ENCODE results near the gene PDXP. TPM values are rescaled to one million over a fixed set of nuclear protein-coding genes. Genes with fewer than 3 reads are reported as not detected.

PDXP gene
- total and polyA plus RNA-seq, 10 donors = 9.3 to 26.6 (median 12.6) TPM

DNA sequence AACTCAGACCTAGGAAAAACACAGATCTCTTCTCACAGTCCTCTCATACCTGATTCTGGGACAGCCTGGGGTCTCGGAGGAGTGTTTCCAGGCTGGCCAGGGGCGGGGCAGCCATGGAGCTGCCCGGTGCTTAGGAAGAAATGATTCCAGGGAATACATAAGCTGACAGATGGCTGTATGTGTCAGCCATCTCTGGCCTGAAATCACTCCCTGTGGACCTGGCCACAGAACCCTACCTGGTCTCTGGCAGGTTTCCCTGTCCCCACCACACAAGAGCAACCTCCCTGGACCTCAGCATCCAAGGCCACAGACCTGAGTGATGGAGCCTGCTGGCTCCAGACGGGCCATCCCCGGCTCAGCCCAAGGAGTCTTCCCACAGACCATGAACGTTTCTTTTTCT is 39.8 kb upstream of the PDXP start:
- WGBS, 5 donors = 91 to 97% (median 93%) methylated on average over 5 to 6 of the region's 6 CpGs
- Histone ChIP-seq H3K36me3 (peaks cover 0 to 99% (median 71%) of the 10 kb centered on the region in 6 donors), H3K9me3 (no peaks in the 10 kb centered on the region), H3K27me3 (replicated peaks in 1 of 7) (no peaks in the 10 kb centered on the region), H3K4me1 (peaks cover 6 to 37% (median 9%) of the 10 kb centered on the region in 6 donors), H3K27ac (peak overlapping the region in 7 of 8 donors; percentile 15 to 74 (median 48)), H3K4me3 (no peak overlapping the region)
- intact Hi-C loops (cut with DNase I; ENCODE audit: low total_unique reads) = no loop called here
- peak; percentile 55 for DNase-seq
- no peak for TF ChIP-seq POLR2A (IDR thresholded peaks at IDR 0.05)
- TF ChIP-seq, protein P1, sequence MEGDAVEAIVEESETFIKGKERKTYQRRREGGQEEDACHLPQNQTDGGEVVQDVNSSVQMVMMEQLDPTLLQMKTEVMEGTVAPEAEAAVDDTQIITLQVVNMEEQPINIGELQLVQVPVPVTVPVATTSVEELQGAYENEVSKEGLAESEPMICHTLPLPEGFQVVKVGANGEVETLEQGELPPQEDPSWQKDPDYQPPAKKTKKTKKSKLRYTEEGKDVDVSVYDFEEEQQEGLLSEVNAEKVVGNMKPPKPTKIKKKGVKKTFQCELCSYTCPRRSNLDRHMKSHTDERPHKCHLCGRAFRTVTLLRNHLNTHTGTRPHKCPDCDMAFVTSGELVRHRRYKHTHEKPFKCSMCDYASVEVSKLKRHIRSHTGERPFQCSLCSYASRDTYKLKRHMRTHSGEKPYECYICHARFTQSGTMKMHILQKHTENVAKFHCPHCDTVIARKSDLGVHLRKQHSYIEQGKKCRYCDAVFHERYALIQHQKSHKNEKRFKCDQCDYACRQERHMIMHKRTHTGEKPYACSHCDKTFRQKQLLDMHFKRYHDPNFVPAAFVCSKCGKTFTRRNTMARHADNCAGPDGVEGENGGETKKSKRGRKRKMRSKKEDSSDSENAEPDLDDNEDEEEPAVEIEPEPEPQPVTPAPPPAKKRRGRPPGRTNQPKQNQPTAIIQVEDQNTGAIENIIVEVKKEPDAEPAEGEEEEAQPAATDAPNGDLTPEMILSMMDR (IDR thresholded peaks at IDR 0.05 in 8 of 11, conservative IDR thresholded peaks at IDR 0.05 in 3 of 11) = no peak
- no peak for TF ChIP-seq POLR2AphosphoS5 (IDR thresholded peaks at IDR 0.05)

DNA sequence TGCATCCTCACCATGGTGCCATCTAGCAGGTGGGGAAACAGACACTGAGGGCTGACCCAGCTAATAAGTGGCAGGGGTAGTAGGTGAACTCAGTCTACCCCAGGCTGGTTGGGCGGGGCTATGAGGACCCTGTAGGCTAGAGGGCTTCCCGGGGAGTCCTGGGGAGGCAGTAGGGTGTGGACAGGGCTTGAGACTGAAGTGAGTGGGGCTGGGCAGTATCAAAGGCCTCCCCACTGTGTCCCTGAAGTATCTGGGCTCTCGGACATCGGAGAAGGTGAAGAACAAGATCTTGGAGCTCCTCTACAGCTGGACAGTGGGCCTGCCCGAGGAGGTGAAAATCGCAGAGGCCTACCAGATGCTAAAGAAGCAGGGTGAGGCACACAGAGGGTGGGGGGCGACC is 38.5 kb upstream of the PDXP start:
- no peaks in the 10 kb centered on the region for H3K9me3 ChIP-seq
- H3K36me3 ChIP-seq = peaks cover 0 to 97% (median 60%) of the 10 kb centered on the region in 6 donors

DNA sequence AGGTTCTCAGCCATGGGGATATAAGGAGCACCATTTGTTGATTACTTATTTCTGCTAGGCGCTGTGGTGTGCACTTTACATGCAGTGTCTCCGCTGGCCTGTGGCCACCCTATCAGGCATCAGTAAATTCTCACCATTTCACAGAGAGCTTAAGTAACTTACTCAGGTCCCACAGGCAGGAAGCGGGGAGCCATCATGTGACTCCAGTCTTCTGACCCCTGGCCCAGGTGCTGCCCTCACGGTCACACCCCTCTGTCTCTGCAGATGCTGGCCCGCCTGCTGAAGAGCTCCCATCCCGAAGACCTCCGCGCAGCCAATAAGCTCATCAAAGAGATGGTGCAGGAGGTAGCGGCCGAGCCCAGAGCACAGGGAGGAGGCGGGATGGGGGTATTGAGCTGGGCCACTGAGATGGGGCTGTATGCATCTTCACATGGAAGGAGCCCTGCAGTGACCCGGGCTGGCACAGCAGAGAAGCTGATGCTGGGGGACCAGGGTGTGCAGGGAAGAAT is 37.1 kb upstream of the PDXP start:
- no peaks in the 10 kb centered on the region for H3K27me3 ChIP-seq (replicated peaks in 1 of 7)
- WGBS, 5 donors = 85 to 92% (median 89%) methylated on average over 12 of the region's 12 CpGs
- no peak overlapping the region for H3K4me3 ChIP-seq
- peak; percentile 78 for DNase-seq
- H3K27ac ChIP-seq = peak overlapping the region in 3 of 8 donors; percentile 7 to 54 (median 36)
- intact Hi-C loops (cut with DNase I; ENCODE audit: low total_unique reads) = loop anchor here (5.0 kb wide), 1 partner anchor 61 kb away; no protein-coding TSS in a partner anchor
- H3K4me1 ChIP-seq = peaks cover 19 to 59% (median 30%) of the 10 kb centered on the region in 6 donors
- H3K9me3 ChIP-seq = no peaks in the 10 kb centered on the region
- H3K36me3 ChIP-seq = peaks cover 0 to 97% (median 52%) of the 10 kb centered on the region in 6 donors
- TF ChIP-seq POLR2AphosphoS5 (IDR thresholded peaks at IDR 0.05) (peak in 2 of 3 donors; percentile 44 to 63), POLR2A (IDR thresholded peaks at IDR 0.05) (no peak)
- TF ChIP-seq, protein P1 (IDR thresholded peaks at IDR 0.05 in 8 of 11, conservative IDR thresholded peaks at IDR 0.05 in 3 of 11) = no peak

More for the DNA sequence above, 38.5 kb upstream of the PDXP start:
- intact Hi-C loops (cut with DNase I; ENCODE audit: low total_unique reads) = loop anchor here (5.0 kb wide), 1 partner anchor 62 kb away; no protein-coding TSS in a partner anchor
- H3K4me1 ChIP-seq = peaks cover 10 to 48% (median 19%) of the 10 kb centered on the region in 6 donors
- 92 to 99% (median 95%) methylated on average over 7 of the region's 7 CpGs for WGBS, 5 donors
- DNase-seq = peak; percentile 55
- H3K27ac ChIP-seq = peak overlapping the region in 2 of 8 donors; percentile 21 to 54
- H3K27me3 ChIP-seq (replicated peaks in 1 of 7) = no peaks in the 10 kb centered on the region
- TF ChIP-seq POLR2AphosphoS5 (IDR thresholded peaks at IDR 0.05) (no peak), POLR2A (IDR thresholded peaks at IDR 0.05) (no peak)
- TF ChIP-seq, protein P1 (IDR thresholded peaks at IDR 0.05 in 8 of 11, conservative IDR thresholded peaks at IDR 0.05 in 3 of 11) = no peak
- no peak overlapping the region for H3K4me3 ChIP-seq
